Fibroblast of lung (primary cell): Measurements from ENCODE around the gene ASPN. TPM values are rescaled to one million over a fixed set of nuclear protein-coding genes. Genes with fewer than 3 reads are reported as not detected.
A peak's percentile ranks its signal among the peaks of the same experiment; 100 is the strongest.

Experiments used
- DNase-seq, 2 donors: peaks; one replicate each; pipeline versions ENCODE4 v3.0.0 to v3.0.0-alpha.2; 2010; ENCODE audit warnings: low read depth in 2 of 2
- H2AFZ ChIP-seq: 2 replicates; pipeline ENCODE4 v1.5.1; 2012; ENCODE audit warnings: low read length, control low read depth, inconsistent platforms
- H3K27ac ChIP-seq: 2 replicates; pipeline ENCODE4 v1.5.1; 2011; ENCODE audit warnings: low read length, control low read depth; ENCODE audit not compliant: insufficient read depth
- H3K27me3 ChIP-seq: 2 replicates; pipeline ENCODE4 v1.5.1; 2011; ENCODE audit warnings: mild to moderate bottlenecking, low read length; ENCODE audit not compliant: control insufficient read depth, insufficient read depth
- H3K36me3 ChIP-seq: 2 replicates; pipeline ENCODE4 v1.5.1; 2011; ENCODE audit warnings: low read length; ENCODE audit not compliant: control insufficient read depth, insufficient read depth
- H3K4me1 ChIP-seq: 2 replicates; pipeline ENCODE4 v1.5.1; 2011; ENCODE audit warnings: low read length; ENCODE audit not compliant: control insufficient read depth, insufficient read depth; ENCODE audit errors: extremely low read depth
- H3K4me2 ChIP-seq: 2 replicates; pipeline ENCODE4 v1.5.1; 2011; ENCODE audit warnings: low read length, control low read depth; ENCODE audit not compliant: insufficient read depth; ENCODE audit errors: extremely low read depth
- H3K4me3 ChIP-seq, 4 experiments: fragments of 200-600 bp in 1 of 4; sonication (generic) in 1 of 4; replicated peaks in 1 of 4; 2 replicates each; pipeline ENCODE4 v1.5.1; 2011 to 2016; ENCODE audit warnings: low read length in 4 of 4, low read depth in 3 of 4, mild to moderate bottlenecking in 3 of 4, control low read depth in 2 of 4, inconsistent platforms in 1 of 4, mixed read lengths in 1 of 4; ENCODE audit not compliant: insufficient read depth in 1 of 4; ENCODE audit errors: control extremely low read depth in 1 of 4
- H3K79me2 ChIP-seq: 2 replicates; pipeline ENCODE4 v1.5.1; 2012; ENCODE audit warnings: mild to moderate bottlenecking, low read length, inconsistent platforms; ENCODE audit not compliant: control insufficient read depth, insufficient read depth
- H3K9ac ChIP-seq: 2 replicates; pipeline ENCODE4 v1.5.1; 2011; ENCODE audit warnings: mild to moderate bottlenecking, low read length, control low read depth; ENCODE audit not compliant: insufficient read depth
- H3K9me3 ChIP-seq: 2 replicates; pipeline ENCODE4 v1.5.1; 2012; ENCODE audit warnings: low read depth, low read length; ENCODE audit not compliant: control insufficient read depth, insufficient read depth
- H4K20me1 ChIP-seq: 2 replicates; pipeline ENCODE4 v1.5.1; 2011; ENCODE audit warnings: low read length; ENCODE audit not compliant: control insufficient read depth, insufficient read depth; ENCODE audit errors: extremely low read depth
- EZH2 ChIP-seq: IDR thresholded peaks from 2 replicates; pipeline ENCODE4 v1.5.1; 2012; ENCODE audit warnings: low read length, control low read depth, mild to moderate bottlenecking; ENCODE audit errors: missing control alignments
- polyA plus RNA-seq, 2 donors: library from polyadenylated mRNA; depleted of rRNA in 1 of 2; stranded (reverse) in 1 of 2; unstranded in 1 of 2; fragments of >200 nt; gene quantifications; 2 replicates each; pipeline ENCODE4 v1.2.1, GENCODE V29; 2011 to 2012; ENCODE audit warnings: missing spikeins in 1 of 2
- total RNA-seq: library from RNA; depleted of rRNA; stranded (reverse); fragments of >200 nt; gene quantifications from 2 replicates; pipeline ENCODE4 v1.2.1, GENCODE V29; 2014
- TF ChIP-seq, protein P1 (sequence below), 2 donors: IDR thresholded peaks in 1 of 2; conservative IDR thresholded peaks in 1 of 2; 1 replicate in 1 of 2; 2 replicates in 1 of 2; pipeline ENCODE4 v1.5.1; 2011 to 2012; ENCODE audit warnings: low read length in 2 of 2, control low read depth in 1 of 2, inconsistent platforms in 1 of 2, low read depth in 1 of 2, mild to moderate bottlenecking in 1 of 2

ASPN gene
- total and polyA plus RNA-seq, 2 donors (not counting 1 experiment from before 2014, with no cell fraction given), result 5.5 to 10.4 TPM

DNA sequence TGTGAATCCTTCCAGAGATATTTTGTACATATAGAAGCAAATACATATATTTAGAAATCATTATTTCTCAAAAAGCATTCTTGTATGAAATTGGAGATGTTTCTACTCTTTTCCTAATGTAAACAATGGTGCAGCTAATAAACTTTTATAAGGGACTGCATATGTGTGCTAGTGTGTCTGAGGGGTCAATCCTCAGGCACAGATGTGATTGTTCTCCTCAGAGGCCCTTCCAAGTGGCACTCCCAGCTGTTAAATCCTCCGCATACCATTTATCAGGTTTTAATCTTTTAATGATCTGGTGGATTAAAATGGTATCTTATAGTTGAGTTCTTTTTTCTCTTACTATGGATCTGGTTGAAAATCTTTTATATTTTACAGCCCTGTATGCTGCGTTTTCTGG lies 52.5 kb downstream of the ASPN start:
- Histone ChIP-seq H3K4me1 (no peaks in the 10 kb centered on the region), H2AFZ (no peak overlapping the region), H3K27ac (no peak overlapping the region), H3K36me3 (no peaks in the 10 kb centered on the region), H3K9me3 (no peaks in the 10 kb centered on the region), H3K9ac (no peak overlapping the region), H3K4me2 (no peak overlapping the region), H3K4me3 (no peak overlapping the region), H4K20me1 (no peaks in the 10 kb centered on the region), H3K79me2 (no peaks in the 10 kb centered on the region), H3K27me3 (no peaks in the 10 kb centered on the region)
- TF ChIP-seq EZH2, result no peak
- TF ChIP-seq, protein P1, sequence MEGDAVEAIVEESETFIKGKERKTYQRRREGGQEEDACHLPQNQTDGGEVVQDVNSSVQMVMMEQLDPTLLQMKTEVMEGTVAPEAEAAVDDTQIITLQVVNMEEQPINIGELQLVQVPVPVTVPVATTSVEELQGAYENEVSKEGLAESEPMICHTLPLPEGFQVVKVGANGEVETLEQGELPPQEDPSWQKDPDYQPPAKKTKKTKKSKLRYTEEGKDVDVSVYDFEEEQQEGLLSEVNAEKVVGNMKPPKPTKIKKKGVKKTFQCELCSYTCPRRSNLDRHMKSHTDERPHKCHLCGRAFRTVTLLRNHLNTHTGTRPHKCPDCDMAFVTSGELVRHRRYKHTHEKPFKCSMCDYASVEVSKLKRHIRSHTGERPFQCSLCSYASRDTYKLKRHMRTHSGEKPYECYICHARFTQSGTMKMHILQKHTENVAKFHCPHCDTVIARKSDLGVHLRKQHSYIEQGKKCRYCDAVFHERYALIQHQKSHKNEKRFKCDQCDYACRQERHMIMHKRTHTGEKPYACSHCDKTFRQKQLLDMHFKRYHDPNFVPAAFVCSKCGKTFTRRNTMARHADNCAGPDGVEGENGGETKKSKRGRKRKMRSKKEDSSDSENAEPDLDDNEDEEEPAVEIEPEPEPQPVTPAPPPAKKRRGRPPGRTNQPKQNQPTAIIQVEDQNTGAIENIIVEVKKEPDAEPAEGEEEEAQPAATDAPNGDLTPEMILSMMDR (conservative IDR thresholded peaks at IDR 0.05 in 1 of 2, IDR thresholded peaks at IDR 0.05 in 1 of 2; ENCODE audit: low read depth in 1 of 2, low read length in 2 of 2), result no peak
- DNase-seq, result no peak

DNA sequence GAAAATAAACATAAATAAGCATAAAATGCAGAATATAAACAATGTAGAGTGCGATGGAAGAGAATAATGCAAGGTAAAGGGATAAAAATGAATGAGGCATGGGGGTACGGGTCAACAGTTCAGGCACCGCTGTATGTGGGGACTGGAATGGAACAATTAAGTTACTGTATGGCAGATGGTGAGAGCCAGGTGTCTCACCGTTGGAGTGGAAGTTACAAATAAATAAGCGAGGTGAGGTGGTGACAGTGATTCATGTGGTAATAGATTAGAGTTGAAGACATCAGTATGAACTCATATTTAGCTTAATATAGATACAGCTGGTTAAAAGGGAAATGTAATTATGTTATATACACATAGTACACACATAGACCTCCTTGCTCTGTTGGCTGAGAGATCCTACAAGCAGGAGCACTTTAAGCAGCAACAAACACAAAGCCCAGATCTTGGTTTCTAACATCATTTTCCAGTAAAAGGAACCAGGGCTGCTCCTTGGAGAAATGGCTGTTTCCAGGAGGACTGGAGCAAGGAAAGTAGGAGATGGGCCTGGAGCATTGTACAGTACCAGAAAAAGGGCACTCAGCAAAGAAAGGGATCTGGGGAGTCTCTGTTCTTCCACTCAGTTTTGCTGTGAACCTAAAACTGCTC lies 55.7 kb downstream of the ASPN start:
- TF ChIP-seq, protein P1 (conservative IDR thresholded peaks at IDR 0.05 in 1 of 2, IDR thresholded peaks at IDR 0.05 in 1 of 2; ENCODE audit: low read depth in 1 of 2, low read length in 2 of 2), result no peak
- TF ChIP-seq EZH2, result no peak
- no peak overlapping the region for H2AFZ ChIP-seq
- no peaks in the 10 kb centered on the region for H3K9me3 ChIP-seq

DNA sequence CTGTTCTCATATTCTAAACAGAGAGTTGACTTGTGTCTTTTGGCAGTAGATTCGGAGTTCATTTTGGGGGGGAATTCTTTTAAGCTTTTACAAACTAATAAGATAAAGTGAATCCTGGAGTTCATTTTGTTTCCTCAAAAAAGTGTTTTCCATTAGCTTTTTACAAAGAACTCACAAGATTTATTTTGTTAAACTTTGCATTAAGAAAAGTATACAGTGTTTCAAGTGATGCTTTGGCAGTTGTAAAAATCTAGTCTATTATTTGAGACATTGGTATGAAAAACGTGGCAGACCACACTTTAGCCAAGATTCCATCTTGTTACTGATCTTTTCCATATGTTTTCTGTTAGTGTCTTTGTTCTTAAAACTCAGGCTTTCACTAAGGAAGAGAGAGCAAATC lies 56.8 kb downstream of the ASPN start:
- Histone ChIP-seq H3K4me1 (no peaks in the 10 kb centered on the region), H3K27me3 (no peaks in the 10 kb centered on the region), H3K36me3 (no peaks in the 10 kb centered on the region), H3K79me2 (no peaks in the 10 kb centered on the region), H3K27ac (no peak overlapping the region), H4K20me1 (no peaks in the 10 kb centered on the region), H3K4me3 (no peak overlapping the region), H3K9me3 (no peaks in the 10 kb centered on the region), H3K9ac (no peak overlapping the region), H3K4me2 (no peak overlapping the region), H2AFZ (peak overlapping the region; percentile 1)
- DNase-seq, result peak; percentile 60 to 81
- TF ChIP-seq EZH2, result no peak
- TF ChIP-seq, protein P1 (conservative IDR thresholded peaks at IDR 0.05 in 1 of 2, IDR thresholded peaks at IDR 0.05 in 1 of 2; ENCODE audit: low read depth in 1 of 2, low read length in 2 of 2), result no peak

More for the DNA sequence above, 55.7 kb downstream of the ASPN start:
- peak in 1 of 2 donors; percentile 9 for DNase-seq
- no peak overlapping the region for H3K4me3 ChIP-seq
- H3K27ac ChIP-seq, result no peak overlapping the region
- H3K79me2 ChIP-seq, result no peaks in the 10 kb centered on the region
- no peaks in the 10 kb centered on the region for H4K20me1 ChIP-seq
- no peaks in the 10 kb centered on the region for H3K36me3 ChIP-seq
- H3K4me2 ChIP-seq, result no peak overlapping the region
- no peaks in the 10 kb centered on the region for H3K4me1 ChIP-seq
- no peaks in the 10 kb centered on the region for H3K27me3 ChIP-seq
- no peak overlapping the region for H3K9ac ChIP-seq
